ENCODE measurements around the gene PLCB1. TPM values are rescaled to one million over a fixed set of nuclear protein-coding genes. Genes with fewer than 3 reads are reported as not detected.
A peak's percentile ranks its signal among the peaks of the same experiment; 100 is the strongest.
"Not testable (repeated sequence)": the region's sequence is repeated elsewhere in the genome, so short reads cannot be mapped to it uniquely, and the experiment has no call there.

Gene PLCB1
- polyA plus RNA-seq, 4 donors, result 39.1 to 53.5 (median 46.3) TPM

- no peak for DNase-seq (ENCODE audit: low read depth in 4 of 4, low spot score in 3 of 4)
Observed at GRCh38 chr20:8571611-8572010, 439.5 kb downstream of the PLCB1 start.

GRCh38 chr20:8573686-8574085 is 441.6 kb downstream of the PLCB1 start:
- DNase-seq (ENCODE audit: low read depth in 4 of 4, low spot score in 3 of 4), result no peak

GRCh38 chr20:8575114-8575513 is 443.0 kb downstream of the PLCB1 start:
- DNase-seq (ENCODE audit: low read depth in 4 of 4, low spot score in 3 of 4), result no peak

GRCh38 chr20:8578161-8578865 is 446.2 kb downstream of the PLCB1 start:
- no peak for DNase-seq (ENCODE audit: low read depth in 4 of 4, low spot score in 3 of 4)

- DNase-seq (ENCODE audit: low read depth in 4 of 4, low spot score in 3 of 4), result no peak
Observed at GRCh38 chr20:8579035-8579434, 447.0 kb downstream of the PLCB1 start.

GRCh38 chr20:8581446-8582183 is 449.5 kb downstream of the PLCB1 start:
- DNase-seq (ENCODE audit: low read depth in 4 of 4, low spot score in 3 of 4), result no peak

GRCh38 chr20:8583012-8583565 is 451.0 kb downstream of the PLCB1 start:
- DNase-seq (ENCODE audit: low read depth in 4 of 4, low spot score in 3 of 4), result no peak

- no peak for DNase-seq (ENCODE audit: low read depth in 4 of 4, low spot score in 3 of 4)
Observed at GRCh38 chr20:8583566-8584043, 451.5 kb downstream of the PLCB1 start.

GRCh38 chr20:8587251-8587650 is 455.2 kb downstream of the PLCB1 start:
- no peak for DNase-seq (ENCODE audit: low read depth in 4 of 4, low spot score in 3 of 4)

- DNase-seq (ENCODE audit: low read depth in 4 of 4, low spot score in 3 of 4), result no peak
Observed at GRCh38 chr20:8587810-8588209, 455.7 kb downstream of the PLCB1 start.

GRCh38 chr20:8589956-8590355 is 457.9 kb downstream of the PLCB1 start:
- no peak for DNase-seq (ENCODE audit: low read depth in 4 of 4, low spot score in 3 of 4)

- DNase-seq (ENCODE audit: low read depth in 4 of 4, low spot score in 3 of 4), result not testable (repeated sequence)
Observed at GRCh38 chr20:8600910-8601541, 469.0 kb downstream of the PLCB1 start.

GRCh38 chr20:8601542-8601912 is 469.5 kb downstream of the PLCB1 start:
- no peak for DNase-seq (ENCODE audit: low read depth in 4 of 4, low spot score in 3 of 4)

- DNase-seq (ENCODE audit: low read depth in 4 of 4, low spot score in 3 of 4), result no peak
Observed at GRCh38 chr20:8602389-8603116, 470.5 kb downstream of the PLCB1 start.

GRCh38 chr20:8608470-8608869 is 476.4 kb downstream of the PLCB1 start:
- DNase-seq (ENCODE audit: low read depth in 4 of 4, low spot score in 3 of 4), result no peak

- DNase-seq (ENCODE audit: low read depth in 4 of 4, low spot score in 3 of 4), result no peak
Observed at GRCh38 chr20:8616792-8617191, 484.7 kb downstream of the PLCB1 start.

GRCh38 chr20:8621001-8621400 is 488.9 kb downstream of the PLCB1 start:
- DNase-seq (ENCODE audit: low read depth in 4 of 4, low spot score in 3 of 4), result no peak

GRCh38 chr20:8624046-8624445 is 492.0 kb downstream of the PLCB1 start:
- DNase-seq (ENCODE audit: low read depth in 4 of 4, low spot score in 3 of 4), result no peak

- DNase-seq (ENCODE audit: low read depth in 4 of 4, low spot score in 3 of 4), result no peak
Observed at GRCh38 chr20:8624616-8625015, 492.6 kb downstream of the PLCB1 start.

- DNase-seq (ENCODE audit: low read depth in 4 of 4, low spot score in 3 of 4), result peak in 2 of 4 donors; percentile 20 to 43
Observed at GRCh38 chr20:8627340-8628004, 495.4 kb downstream of the PLCB1 start.
